B cell (primary cell): Measurements from ENCODE around the gene FAM227B. TPM values are rescaled to one million over a fixed set of nuclear protein-coding genes. Genes with fewer than 3 reads are reported as not detected.

Experiments used
- ATAC-seq: fragments of 200-7000 bp; cut with Tn5 transposase; one replicate; pipeline ENCODE4 v1.10.0; 2021; ENCODE audit warnings: low read depth, mild to moderate bottlenecking, moderate number of reproducible peaks, moderate library complexity
- CTCF ChIA-PET: fragments of 350-600 bp; sonication (Branson Sonifier 250); formaldehyde crosslinking; loops from one replicate; lab custom pipeline; 2021; ENCODE audit warnings: antibody characterized with exemption, inconsistent platforms; lab: Charles Lee
- POLR2A ChIA-PET: fragments of 350-600 bp; sonication (Branson Sonifier 250); formaldehyde crosslinking; loops from one replicate; lab custom pipeline; 2021; ENCODE audit warnings: antibody characterized with exemption; lab: Charles Lee
- DNase-seq: peaks from one replicate; pipeline ENCODE4 v3.0.0; 2013
- H2AFZ ChIP-seq: 2 replicates; pipeline ENCODE4 v1.6.1; 2012; ENCODE audit warnings: mild to moderate bottlenecking, low read depth, low read length; ENCODE audit not compliant: insufficient read depth, poor library complexity, severe bottlenecking
- H3K27ac ChIP-seq, 2 donors: 1 replicate in 1 of 2; 2 replicates in 1 of 2; pipeline ENCODE4 v1.5.1; 2012 to 2013; ENCODE audit warnings: low read length in 2 of 2, mild to moderate bottlenecking in 2 of 2, moderate library complexity in 1 of 2
- H3K27me3 ChIP-seq, 4 experiments: fragments of 200-600 bp in 1 of 4; sonication (generic) in 1 of 4; replicated peaks in 1 of 4; 1 replicate in 2 of 4; 2 replicates in 2 of 4; pipeline versions ENCODE4 v1.6.1 to v1.7.0; 2013 to 2016; ENCODE audit warnings: low read length in 3 of 4, mild to moderate bottlenecking in 2 of 4, mixed read lengths in 1 of 4, moderate library complexity in 1 of 4; ENCODE audit not compliant: insufficient read depth in 4 of 4, control insufficient read depth in 3 of 4; ENCODE audit errors: control extremely low read depth in 1 of 4
- H3K36me3 ChIP-seq, 2 experiments: replicated peaks in 1 of 2; 1 replicate in 1 of 2; 2 replicates in 1 of 2; pipeline versions ENCODE4 v1.6.1 to v1.7.1; 2013; ENCODE audit warnings: low read length in 1 of 2; ENCODE audit not compliant: insufficient read depth in 2 of 2, control insufficient read depth in 1 of 2; ENCODE audit errors: control extremely low read depth in 1 of 2, extremely low read depth in 1 of 2
- H3K4me1 ChIP-seq, 2 donors: fragments of 200-600 bp in 1 of 2; sonication (generic) in 1 of 2; 1 replicate in 1 of 2; 2 replicates in 1 of 2; pipeline versions ENCODE4 v1.5.1 to v1.6.1; 2013 to 2017; ENCODE audit warnings: low read length in 2 of 2; ENCODE audit not compliant: control insufficient read depth in 2 of 2, insufficient read depth in 2 of 2
- H3K4me2 ChIP-seq: replicated peaks from 2 replicates; pipeline ENCODE3; 2012; ENCODE audit warnings: mild to moderate bottlenecking, low read depth, low read length; ENCODE audit not compliant: poor library complexity, severe bottlenecking
- H3K4me3 ChIP-seq, 5 experiments: fragments of 200-600 bp in 1 of 5; sonication (generic) in 1 of 5; 1 replicate in 3 of 5; 2 replicates in 2 of 5; pipeline versions ENCODE4 v1.5.1 to v1.7.0; 2011 to 2016; ENCODE audit warnings: low read length in 4 of 5, mild to moderate bottlenecking in 4 of 5, low read depth in 2 of 5, control low read depth in 1 of 5, moderate library complexity in 1 of 5; ENCODE audit not compliant: insufficient read depth in 1 of 5; ENCODE audit errors: control extremely low read depth in 1 of 5, extremely low read depth in 1 of 5
- H3K79me2 ChIP-seq: fragments of 200-600 bp; sonication (generic); one replicate; pipeline ENCODE4 v1.6.0; 2016; ENCODE audit warnings: low read length; ENCODE audit not compliant: control insufficient read depth, insufficient read depth
- H3K9ac ChIP-seq: fragments of 200-600 bp; sonication (generic); 2 replicates; pipeline ENCODE4 v1.6.1; 2017; ENCODE audit warnings: mild to moderate bottlenecking, low read length, moderate library complexity
- H3K9me3 ChIP-seq, 3 donors: one replicate each; pipeline versions ENCODE4 v1.6.1 to v1.7.1; 2013; ENCODE audit warnings: low read length in 2 of 3; ENCODE audit not compliant: control insufficient read depth in 2 of 3, insufficient read depth in 1 of 3; ENCODE audit errors: control extremely low read depth in 1 of 3
- H4K20me1 ChIP-seq: 2 replicates; pipeline ENCODE4 v1.6.0; 2012; ENCODE audit warnings: mild to moderate bottlenecking, low read length; ENCODE audit not compliant: insufficient read depth, control insufficient read depth, poor library complexity, severe bottlenecking
- H3K27ac Mint-ChIP-seq: one replicate; pipeline ENCODE4 v1.8.0; 2021; ENCODE audit warnings: mixed read lengths
- H3K27me3 Mint-ChIP-seq: one replicate; pipeline ENCODE4 v1.8.0; 2021; ENCODE audit warnings: mixed read lengths
- H3K4me1 Mint-ChIP-seq: one replicate; pipeline ENCODE4 v1.8.0; 2021; ENCODE audit warnings: mixed read lengths
- H3K4me3 Mint-ChIP-seq: one replicate; pipeline ENCODE4 v1.8.0; 2021; ENCODE audit warnings: mixed read lengths
- H3K9me3 Mint-ChIP-seq: one replicate; pipeline ENCODE4 v1.8.0; 2022; ENCODE audit warnings: mixed read lengths; ENCODE audit not compliant: insufficient read depth
- EZH2 ChIP-seq: IDR thresholded peaks from 2 replicates; pipeline ENCODE4 v1.6.1; 2012; ENCODE audit warnings: borderline replicate concordance, low read depth, mild to moderate bottlenecking, moderate library complexity, low read length; ENCODE audit not compliant: insufficient read depth, poor library complexity, severe bottlenecking
- intact Hi-C: fragments of 100-400 bp; cut with micrococcal nuclease; formaldehyde crosslinking; loops from one replicate; pipeline ENCODE4 v1.10.0; 2022
- polyA plus RNA-seq: library from polyadenylated mRNA; depleted of rRNA; stranded (reverse); fragments of >200 nt; gene quantifications from 2 replicates; pipeline ENCODE4 v1.2.3, GENCODE V29; 2012
- total RNA-seq, 2 donors: library from RNA; stranded (reverse); fragments of 120-200 nt in 1 of 2; gene quantifications; 1 replicate in 1 of 2; 2 replicates in 1 of 2; pipeline versions ENCODE4 v1.2.3 to v1.2.4, GENCODE V29; 2013 to 2022
- TF ChIP-seq, protein P1 (sequence below): fragments of 200-600 bp; IDR thresholded peaks from one replicate; pipeline ENCODE4 v1.8.0; 2022; ENCODE audit warnings: antibody characterized with exemption, mild to moderate bottlenecking

The FAM227B gene
- total and polyA plus RNA-seq, 2 donors (not counting 1 experiment from before 2014, with no cell fraction given), result 5.6 to 8.9 TPM

- no peak for DNase-seq
- Histone ChIP-seq H3K4me2 (no peak overlapping the region), H3K27me3 (no peaks in the 10 kb centered on the region), H2AFZ (no peak overlapping the region), H3K36me3 (peaks cover 3 to 5% of the 10 kb centered on the region in 2 experiments), H4K20me1 (no peaks in the 10 kb centered on the region), H3K27ac (no peak overlapping the region), H3K4me1 (no peaks in the 10 kb centered on the region), H3K79me2 (no peaks in the 10 kb centered on the region), H3K4me3 (no peak overlapping the region), H3K9me3 (no peaks in the 10 kb centered on the region), H3K9ac (no peak overlapping the region)
- no peaks in the 10 kb centered on the region for H3K9me3 Mint-ChIP-seq
- no peak for ATAC-seq
- H3K27ac Mint-ChIP-seq, result no peak overlapping the region
- no peak overlapping the region for H3K4me3 Mint-ChIP-seq
- CTCF ChIA-PET, result no interaction called here
- intact Hi-C loops, result no loop called here
- no peak for TF ChIP-seq EZH2
- TF ChIP-seq, protein P1, sequence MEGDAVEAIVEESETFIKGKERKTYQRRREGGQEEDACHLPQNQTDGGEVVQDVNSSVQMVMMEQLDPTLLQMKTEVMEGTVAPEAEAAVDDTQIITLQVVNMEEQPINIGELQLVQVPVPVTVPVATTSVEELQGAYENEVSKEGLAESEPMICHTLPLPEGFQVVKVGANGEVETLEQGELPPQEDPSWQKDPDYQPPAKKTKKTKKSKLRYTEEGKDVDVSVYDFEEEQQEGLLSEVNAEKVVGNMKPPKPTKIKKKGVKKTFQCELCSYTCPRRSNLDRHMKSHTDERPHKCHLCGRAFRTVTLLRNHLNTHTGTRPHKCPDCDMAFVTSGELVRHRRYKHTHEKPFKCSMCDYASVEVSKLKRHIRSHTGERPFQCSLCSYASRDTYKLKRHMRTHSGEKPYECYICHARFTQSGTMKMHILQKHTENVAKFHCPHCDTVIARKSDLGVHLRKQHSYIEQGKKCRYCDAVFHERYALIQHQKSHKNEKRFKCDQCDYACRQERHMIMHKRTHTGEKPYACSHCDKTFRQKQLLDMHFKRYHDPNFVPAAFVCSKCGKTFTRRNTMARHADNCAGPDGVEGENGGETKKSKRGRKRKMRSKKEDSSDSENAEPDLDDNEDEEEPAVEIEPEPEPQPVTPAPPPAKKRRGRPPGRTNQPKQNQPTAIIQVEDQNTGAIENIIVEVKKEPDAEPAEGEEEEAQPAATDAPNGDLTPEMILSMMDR, result no peak
- POLR2A ChIA-PET, result no interaction called here
- H3K4me1 Mint-ChIP-seq, result no peaks in the 10 kb centered on the region
- no peaks in the 10 kb centered on the region for H3K27me3 Mint-ChIP-seq
Measured at GRCh38 chr15:49330166-49330565, 290.5 kb downstream of the FAM227B start.

DNA sequence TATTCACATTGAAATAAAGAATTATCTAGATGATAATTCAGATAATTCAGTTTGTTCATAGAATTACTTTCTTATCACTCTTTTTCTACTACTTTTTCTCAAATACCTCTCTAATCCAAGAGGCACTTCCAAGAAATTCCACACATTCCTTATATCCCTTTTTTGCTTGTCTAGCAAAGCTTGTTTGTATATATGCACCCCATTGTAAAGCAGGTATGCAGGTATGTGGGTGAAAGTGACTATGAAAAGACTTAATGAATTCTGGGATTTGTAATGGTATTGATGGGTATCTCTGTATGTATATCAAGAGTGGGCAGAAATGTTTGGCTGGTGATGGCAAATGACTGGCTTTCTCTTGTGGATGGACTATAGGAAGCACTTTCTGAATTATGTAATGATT lies 291.7 kb downstream of the FAM227B start:
- Histone ChIP-seq H3K4me1 (no peaks in the 10 kb centered on the region), H3K4me3 (no peak overlapping the region), H3K36me3 (peaks cover 3 to 5% of the 10 kb centered on the region in 2 experiments), H3K4me2 (no peak overlapping the region), H3K79me2 (no peaks in the 10 kb centered on the region), H4K20me1 (no peaks in the 10 kb centered on the region), H3K9ac (no peak overlapping the region), H3K9me3 (no peaks in the 10 kb centered on the region), H3K27me3 (no peaks in the 10 kb centered on the region), H3K27ac (no peak overlapping the region), H2AFZ (no peak overlapping the region)
- ATAC-seq (no peak), DNase-seq (no peak)
- H3K4me1 Mint-ChIP-seq, result no peaks in the 10 kb centered on the region
- no peaks in the 10 kb centered on the region for H3K27me3 Mint-ChIP-seq
- no peaks in the 10 kb centered on the region for H3K9me3 Mint-ChIP-seq
- POLR2A ChIA-PET, result no interaction called here
- H3K4me3 Mint-ChIP-seq, result no peak overlapping the region
- intact Hi-C loops, result loop anchor here (10.0 kb wide), 1 partner anchor 56 kb away; no protein-coding TSS in a partner anchor
- CTCF ChIA-PET, result no interaction called here
- no peak overlapping the region for H3K27ac Mint-ChIP-seq
- no peak for TF ChIP-seq EZH2
- TF ChIP-seq, protein P1, result no peak
